ENCODE measurements around the gene CORO1C. TPM values are rescaled to one million over a fixed set of nuclear protein-coding genes. Genes with fewer than 3 reads are reported as not detected.
"Not testable (repeated sequence)": the region's sequence is repeated elsewhere in the genome, so short reads cannot be mapped to it uniquely, and the experiment has no call there.

Gene CORO1C
- total RNA-seq, 6 donors from 2014 or later = 154 to 297 (median 223) TPM

DNA sequence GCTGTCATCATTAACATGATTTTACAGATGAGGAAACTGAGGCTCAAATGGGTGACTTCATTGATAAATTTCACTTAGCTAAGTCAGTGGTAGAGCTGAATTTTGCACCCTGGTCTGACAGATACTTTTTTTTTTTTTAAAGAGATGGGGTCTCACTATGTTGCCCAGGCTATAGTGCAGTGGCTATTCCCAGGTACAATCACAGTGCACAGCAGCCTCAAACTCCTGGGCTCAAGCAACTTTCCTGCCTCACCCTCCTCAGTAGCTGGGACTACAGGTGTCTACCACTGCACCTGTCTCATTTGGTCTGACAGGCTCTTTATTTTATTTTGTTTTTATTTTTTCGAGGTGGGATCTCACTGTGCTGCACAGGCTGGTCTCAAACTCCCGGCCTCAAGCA, 24.2 kb upstream of the CORO1C start:
- no peak for TF ChIP-seq POLR2A (IDR thresholded peaks at IDR 0.05)
- TF ChIP-seq, protein P1, sequence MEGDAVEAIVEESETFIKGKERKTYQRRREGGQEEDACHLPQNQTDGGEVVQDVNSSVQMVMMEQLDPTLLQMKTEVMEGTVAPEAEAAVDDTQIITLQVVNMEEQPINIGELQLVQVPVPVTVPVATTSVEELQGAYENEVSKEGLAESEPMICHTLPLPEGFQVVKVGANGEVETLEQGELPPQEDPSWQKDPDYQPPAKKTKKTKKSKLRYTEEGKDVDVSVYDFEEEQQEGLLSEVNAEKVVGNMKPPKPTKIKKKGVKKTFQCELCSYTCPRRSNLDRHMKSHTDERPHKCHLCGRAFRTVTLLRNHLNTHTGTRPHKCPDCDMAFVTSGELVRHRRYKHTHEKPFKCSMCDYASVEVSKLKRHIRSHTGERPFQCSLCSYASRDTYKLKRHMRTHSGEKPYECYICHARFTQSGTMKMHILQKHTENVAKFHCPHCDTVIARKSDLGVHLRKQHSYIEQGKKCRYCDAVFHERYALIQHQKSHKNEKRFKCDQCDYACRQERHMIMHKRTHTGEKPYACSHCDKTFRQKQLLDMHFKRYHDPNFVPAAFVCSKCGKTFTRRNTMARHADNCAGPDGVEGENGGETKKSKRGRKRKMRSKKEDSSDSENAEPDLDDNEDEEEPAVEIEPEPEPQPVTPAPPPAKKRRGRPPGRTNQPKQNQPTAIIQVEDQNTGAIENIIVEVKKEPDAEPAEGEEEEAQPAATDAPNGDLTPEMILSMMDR (IDR thresholded peaks at IDR 0.05) = no peak
- no peak for TF ChIP-seq EP300 (IDR thresholded peaks at IDR 0.05)
- TF ChIP-seq POLR2AphosphoS5 (IDR thresholded peaks at IDR 0.05) = no peak
- 90 to 92% methylated on average over 2 of the region's 2 CpGs for WGBS, 2 donors
- Histone ChIP-seq H3K9me3 (no peaks in the 10 kb centered on the region), H3K36me3 (no peaks in the 10 kb centered on the region), H3K4me1 (no peaks in the 10 kb centered on the region), H3K27ac (no peak overlapping the region), H3K27me3 (no peaks in the 10 kb centered on the region), H3K4me3 (no peak overlapping the region)
- ATAC-seq (ENCODE audit: low FRiP score in 2 of 2) (no peak), DNase-seq (no peak)

- H3K4me3 ChIP-seq = no peak overlapping the region
- peak in 1 of 2 donors; percentile 32 for DNase-seq
- no peaks in the 10 kb centered on the region for H3K36me3 ChIP-seq
- no peak for TF ChIP-seq POLR2AphosphoS5 (IDR thresholded peaks at IDR 0.05)
- TF ChIP-seq EP300 (IDR thresholded peaks at IDR 0.05) = no peak
- TF ChIP-seq, protein P1 (IDR thresholded peaks at IDR 0.05) = no peak
- no peak for TF ChIP-seq POLR2A (IDR thresholded peaks at IDR 0.05)
- no peaks in the 10 kb centered on the region for H3K4me1 ChIP-seq
- H3K27me3 ChIP-seq = no peaks in the 10 kb centered on the region
- ATAC-seq (ENCODE audit: low FRiP score in 2 of 2) = no peak
- no peak overlapping the region for H3K27ac ChIP-seq
- WGBS, 2 donors = 88 to 94% methylated on average over 4 to 6 of the region's 6 CpGs
- H3K9me3 ChIP-seq = no peaks in the 10 kb centered on the region
Measured at GRCh38 chr12:108753976-108754375, 22.7 kb upstream of the CORO1C start.

- TF ChIP-seq POLR2AphosphoS5 (IDR thresholded peaks at IDR 0.05) (no peak), POLR2A (IDR thresholded peaks at IDR 0.05) (no peak), EP300 (IDR thresholded peaks at IDR 0.05) (no peak)
- TF ChIP-seq, protein P1 (IDR thresholded peaks at IDR 0.05) = no peak
- H3K27me3 ChIP-seq = no peaks in the 10 kb centered on the region
- H3K36me3 ChIP-seq = no peaks in the 10 kb centered on the region
- H3K4me1 ChIP-seq = no peaks in the 10 kb centered on the region
- ATAC-seq (ENCODE audit: low FRiP score in 2 of 2) (no peak), DNase-seq (no peak)
- no peak overlapping the region for H3K4me3 ChIP-seq
- no peak overlapping the region for H3K27ac ChIP-seq
- H3K9me3 ChIP-seq = no peaks in the 10 kb centered on the region
- 76 to 90% methylated on average over 1 of the region's 1 CpG for WGBS, 2 donors
Measured at GRCh38 chr12:108752387-108752786, 21.1 kb upstream of the CORO1C start.

- Histone ChIP-seq H3K27ac (no peak overlapping the region), H3K27me3 (no peaks in the 10 kb centered on the region), H3K4me3 (no peak overlapping the region), H3K4me1 (no peaks in the 10 kb centered on the region), H3K36me3 (no peaks in the 10 kb centered on the region), H3K9me3 (no peaks in the 10 kb centered on the region)
- 68 to 87% methylated on average over 4 of the region's 4 CpGs for WGBS, 2 donors
- ATAC-seq (ENCODE audit: low FRiP score in 2 of 2) (peak in 1 of 2 donors; percentile 59), DNase-seq (no peak)
- no peak for TF ChIP-seq EP300 (IDR thresholded peaks at IDR 0.05)
- TF ChIP-seq POLR2AphosphoS5 (IDR thresholded peaks at IDR 0.05) = no peak
- no peak for TF ChIP-seq POLR2A (IDR thresholded peaks at IDR 0.05)
- TF ChIP-seq, protein P1 (IDR thresholded peaks at IDR 0.05) = no peak
Measured at GRCh38 chr12:108751821-108752220, 20.5 kb upstream of the CORO1C start.

DNA sequence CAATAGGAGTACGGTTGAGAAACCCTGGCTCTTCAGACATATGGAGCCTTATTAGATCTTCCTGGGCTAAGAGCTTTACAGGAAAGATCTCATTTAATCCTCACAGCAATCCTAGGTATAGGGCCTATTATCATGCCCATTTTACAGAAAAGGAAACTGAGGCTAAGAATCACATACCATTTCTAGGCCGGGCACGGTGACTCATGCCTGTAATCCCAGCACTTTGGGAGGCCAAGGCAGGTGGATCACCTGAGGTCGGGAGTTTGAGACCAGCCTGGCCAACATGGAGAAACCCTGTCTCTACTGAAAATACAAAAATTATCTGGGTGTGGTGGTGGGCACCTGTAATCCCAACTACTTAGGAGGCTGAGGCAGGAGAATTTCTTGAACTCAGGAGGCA, 19.7 kb upstream of the CORO1C start:
- not testable (repeated sequence) for DNase-seq; H3K27ac ChIP-seq; ATAC-seq (ENCODE audit: low FRiP score in 2 of 2); H3K4me1 ChIP-seq; H3K36me3 ChIP-seq; H3K27me3 ChIP-seq; H3K4me3 ChIP-seq; H3K9me3 ChIP-seq
- 59 to 93% methylated on average over 2 to 4 of the region's 4 CpGs for WGBS, 2 donors
